Measurements from ENCODE around the gene SMAD3. TPM values are rescaled to one million over a fixed set of nuclear protein-coding genes. Genes with fewer than 3 reads are reported as not detected.

Gene SMAD3
- total RNA-seq, 1 experiment from 2014 or later, result 54.8 TPM

- no peaks in the 10 kb centered on the region for H3K9me3 Mint-ChIP-seq (ENCODE audit: unreplicated experiment)
These were observed 25.1 kb downstream of the SMAD3 start for GRCh38 chr15:67090297-67091070.

DNA sequence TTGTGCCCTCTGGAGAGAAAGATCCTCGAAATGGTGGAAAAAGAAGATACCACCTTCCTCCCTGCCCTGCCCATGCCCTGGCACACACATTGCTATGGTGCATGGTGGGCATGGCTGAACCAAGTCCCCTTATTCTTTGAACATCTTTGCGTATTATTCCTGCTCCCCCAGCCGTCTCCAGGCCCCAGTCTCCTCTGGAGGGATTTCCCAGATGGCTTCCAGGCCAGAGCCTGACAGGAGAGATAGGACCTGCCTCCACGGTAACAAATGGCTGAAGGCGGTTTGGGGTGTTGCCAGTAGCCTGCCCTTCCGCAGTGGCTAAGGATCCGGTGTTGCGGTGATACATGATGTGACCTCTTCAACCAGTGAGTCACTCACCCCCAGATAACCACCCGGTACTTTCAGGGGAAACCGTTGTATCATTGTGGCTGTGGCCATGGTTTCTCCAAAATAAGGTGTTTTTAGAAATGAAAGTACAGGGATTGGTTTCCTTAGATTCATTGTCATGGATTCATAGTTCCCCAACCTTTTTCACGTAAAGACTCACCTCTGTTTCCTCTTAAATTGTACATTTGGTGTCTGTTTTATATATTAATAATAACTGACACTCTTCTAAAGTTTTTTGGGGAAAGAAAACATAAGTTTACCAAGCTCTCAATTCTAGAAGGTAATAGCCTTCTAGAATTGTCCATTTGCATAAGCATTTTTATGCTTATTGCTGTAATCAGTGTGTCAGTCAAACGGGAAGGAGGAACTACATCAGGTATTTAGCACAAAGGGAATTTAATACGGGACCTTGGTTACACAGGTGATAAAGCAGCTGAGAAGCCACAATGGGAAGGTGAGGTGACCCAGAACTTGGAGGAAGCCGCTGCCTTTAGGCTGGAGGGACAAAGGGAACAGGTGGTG is 25.9 kb downstream of the SMAD3 start:
- no peaks in the 10 kb centered on the region for H3K9me3 ChIP-seq
- H3K4me3 Mint-ChIP-seq (ENCODE audit: unreplicated experiment), result no peak overlapping the region
- intact Hi-C loops (cut with micrococcal nuclease; ENCODE audit: unreplicated experiment), result no loop called here
- no peak overlapping the region for H3K4me3 ChIP-seq (ENCODE audit: low read depth, low read length)
- H3K36me3 ChIP-seq (ENCODE audit: control insufficient read depth, insufficient read depth, low read length), result peaks cover 2% of the 10 kb centered on the region; the same call in 1 of the 2 replicates
- peaks cover 20% of the 10 kb centered on the region for H3K4me1 ChIP-seq
- no peak for DNase-seq
- no peak overlapping the region for H3K27ac Mint-ChIP-seq (ENCODE audit: unreplicated experiment)
- H3K9me3 Mint-ChIP-seq (ENCODE audit: unreplicated experiment), result no peaks in the 10 kb centered on the region
- ChIA-PET POLR2A (no interaction called here), CTCF (no interaction called here)
- H3K27me3 ChIP-seq (replicated peaks; ENCODE audit: control insufficient read depth, insufficient read depth, low read length), result no peaks in the 10 kb centered on the region
- no TSS peak for BruUV-seq (replicated peaks)
- no peak for TF ChIP-seq CTCF (IDR thresholded peaks at IDR 0.05; ENCODE audit: insufficient read depth in 1 of 2, low read depth in 1 of 2, low read length in 1 of 2, severe bottlenecking in 1 of 2, unreplicated experiment in 1 of 2)
- peaks cover 33% of the 10 kb centered on the region for H3K4me1 Mint-ChIP-seq (ENCODE audit: low read depth, unreplicated experiment)
- peaks cover 6% of the 10 kb centered on the region for H3K36me3 Mint-ChIP-seq (ENCODE audit: insufficient read depth, unreplicated experiment)
- H3K27me3 Mint-ChIP-seq (ENCODE audit: insufficient read depth, unreplicated experiment), result no peaks in the 10 kb centered on the region

More at GRCh38 chr15:67090297-67091070, 25.1 kb downstream of the SMAD3 start:
- no peak for TF ChIP-seq CTCF (IDR thresholded peaks at IDR 0.05; ENCODE audit: insufficient read depth in 1 of 2, low read depth in 1 of 2, low read length in 1 of 2, severe bottlenecking in 1 of 2, unreplicated experiment in 1 of 2)
- ChIA-PET CTCF (no interaction called here), POLR2A (no interaction called here)
- peaks cover 2% of the 10 kb centered on the region; the same call in 1 of the 2 replicates for H3K36me3 ChIP-seq (ENCODE audit: control insufficient read depth, insufficient read depth, low read length)
- no peak overlapping the region for H3K27ac Mint-ChIP-seq (ENCODE audit: unreplicated experiment)
- H3K27me3 ChIP-seq (replicated peaks; ENCODE audit: control insufficient read depth, insufficient read depth, low read length), result no peaks in the 10 kb centered on the region
- peaks cover 6% of the 10 kb centered on the region for H3K36me3 Mint-ChIP-seq (ENCODE audit: insufficient read depth, unreplicated experiment)
- no peaks in the 10 kb centered on the region for H3K9me3 ChIP-seq
- H3K4me3 ChIP-seq (ENCODE audit: low read depth, low read length), result no peak overlapping the region
- no peaks in the 10 kb centered on the region for H3K27me3 Mint-ChIP-seq (ENCODE audit: insufficient read depth, unreplicated experiment)
- no peak overlapping the region for H3K4me3 Mint-ChIP-seq (ENCODE audit: unreplicated experiment)
- intact Hi-C loops (cut with micrococcal nuclease; ENCODE audit: unreplicated experiment), result no loop called here
- BruUV-seq (replicated peaks), result no TSS peak
- no peak for DNase-seq
- peaks cover 26% of the 10 kb centered on the region for H3K4me1 ChIP-seq
- H3K4me1 Mint-ChIP-seq (ENCODE audit: low read depth, unreplicated experiment), result peaks cover 34% of the 10 kb centered on the region

- H3K4me3 Mint-ChIP-seq (ENCODE audit: unreplicated experiment), result no peak overlapping the region
- POLR2A ChIA-PET, result no interaction called here
- intact Hi-C loops (cut with micrococcal nuclease; ENCODE audit: unreplicated experiment), result no loop called here
These were observed 26.7 kb downstream of the SMAD3 start for GRCh38 chr15:67091980-67092677.

More at GRCh38 chr15:67091980-67092677, 26.7 kb downstream of the SMAD3 start:
- H3K4me3 ChIP-seq (ENCODE audit: low read depth, low read length), result no peak overlapping the region
- H3K27me3 ChIP-seq (replicated peaks; ENCODE audit: control insufficient read depth, insufficient read depth, low read length), result no peaks in the 10 kb centered on the region
- H3K9me3 Mint-ChIP-seq (ENCODE audit: unreplicated experiment), result no peaks in the 10 kb centered on the region
- H3K36me3 Mint-ChIP-seq (ENCODE audit: insufficient read depth, unreplicated experiment), result peaks cover 10% of the 10 kb centered on the region
- no peak for DNase-seq
- H3K4me1 Mint-ChIP-seq (ENCODE audit: low read depth, unreplicated experiment), result peaks cover 25% of the 10 kb centered on the region
- no peaks in the 10 kb centered on the region for H3K9me3 ChIP-seq
- H3K27me3 Mint-ChIP-seq (ENCODE audit: insufficient read depth, unreplicated experiment), result no peaks in the 10 kb centered on the region
- H3K36me3 ChIP-seq (ENCODE audit: control insufficient read depth, insufficient read depth, low read length), result peaks cover 2% of the 10 kb centered on the region; the same call in 1 of the 2 replicates
- TF ChIP-seq CTCF (IDR thresholded peaks at IDR 0.05; ENCODE audit: insufficient read depth in 1 of 2, low read depth in 1 of 2, low read length in 1 of 2, severe bottlenecking in 1 of 2, unreplicated experiment in 1 of 2), result no peak
- BruUV-seq (replicated peaks), result no TSS peak
- H3K4me1 ChIP-seq, result peaks cover 15% of the 10 kb centered on the region
- H3K27ac Mint-ChIP-seq (ENCODE audit: unreplicated experiment), result no peak overlapping the region
- CTCF ChIA-PET, result interaction anchor here (0.5 kb wide), 1 partner anchor 144 kb away, joined by 3 read pairs; no protein-coding TSS in a partner anchor
